SK-N-MC (cell line): ENCODE measurements around the gene CCDC27.

ENCODE experiments used
- EZH2 ChIP-seq: fragments of 200-600 bp; sonication (generic); IDR thresholded peaks from one replicate; pipeline ENCODE4 v1.6.1; 2017; ENCODE audit warnings: antibody characterized with exemption
- POLR2AphosphoS5 ChIP-seq: IDR thresholded peaks from 2 replicates; pipeline ENCODE4 v1.6.1; 2012; ENCODE audit warnings: mild to moderate bottlenecking, low read depth, low read length, borderline replicate concordance

DNA sequence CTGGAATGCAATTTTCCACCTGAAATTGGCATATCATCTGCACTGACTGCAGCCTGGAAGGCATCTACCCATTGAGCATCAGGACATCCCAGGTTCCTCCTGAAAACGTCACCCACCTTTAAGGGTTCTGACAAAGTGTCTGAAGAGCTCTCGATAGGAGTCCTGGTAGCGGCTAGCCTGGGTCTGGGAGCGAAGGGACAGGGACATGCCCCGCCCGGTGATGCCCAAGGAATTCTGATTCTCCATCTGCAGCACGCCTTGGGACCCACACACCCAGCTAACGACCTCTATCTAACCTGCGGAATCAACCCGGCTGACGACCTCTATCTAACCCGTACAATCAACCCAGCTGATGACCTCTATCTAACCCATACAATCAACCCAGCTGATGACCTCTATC, 13.3 kb upstream of the CCDC27 start:
- TF ChIP-seq POLR2AphosphoS5 (no peak), EZH2 (no peak)
